Measurements from ENCODE around the gene MPRIP. TPM values are rescaled to one million over a fixed set of nuclear protein-coding genes. Genes with fewer than 3 reads are reported as not detected.
A peak's percentile ranks its signal among the peaks of the same experiment; 100 is the strongest.

The MPRIP gene
- total and polyA plus RNA-seq, 2 of the 13 experiments (the other 11 are each of a cell fraction or from before 2014, with no cell fraction given), result 50.2 to 52.4 TPM

DNA sequence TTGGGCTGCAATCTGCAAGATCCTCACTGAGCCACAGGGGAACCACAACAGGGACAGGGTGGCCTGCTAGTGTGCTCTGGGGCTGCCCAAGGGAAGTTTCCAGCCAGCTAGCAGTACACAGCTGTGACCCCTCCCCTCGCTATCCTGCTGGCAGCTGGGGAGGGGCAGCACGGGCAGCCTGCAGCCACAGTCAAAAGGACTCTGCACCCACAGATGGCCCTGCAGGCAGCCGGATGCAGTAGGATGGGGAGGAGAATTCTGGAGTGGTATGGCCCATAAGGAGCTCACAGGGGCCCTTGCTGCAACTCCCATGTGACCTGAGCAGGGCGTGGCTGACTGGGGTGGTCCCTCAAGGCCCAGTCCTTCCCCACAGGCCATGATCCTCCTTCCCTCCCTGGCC is 89.6 kb downstream of the MPRIP start:
- ChIA-PET POLR2A (no interaction called here), CTCF (ENCODE audit: low intra/inter-chr PET ratio, low total read pairs) (no interaction called here)
- Histone ChIP-seq H3K4me3 (replicated peaks in 1 of 3; ENCODE audit: insufficient read depth in 1 of 3, low read depth in 2 of 3, low read length in 3 of 3) (no peak overlapping the region), H3K27me3 (ENCODE audit: control insufficient read depth in 1 of 2, insufficient read depth in 2 of 2, low read length in 2 of 2) (no peaks in the 10 kb centered on the region), H3K9me3 (ENCODE audit: low read length) (no peaks in the 10 kb centered on the region), H4K20me1 (ENCODE audit: insufficient read depth, low read length) (0 out of 2 replicates have a peak, but pooled peaks cover 4% of the 10 kb centered on the region), H3K4me1 (ENCODE audit: insufficient read depth, low read length) (peaks cover 14% of the 10 kb centered on the region), H3K27ac (ENCODE audit: extremely low read length, insufficient read depth, low read length) (no peak overlapping the region), H3K9ac (ENCODE audit: insufficient read depth, low read depth, low read length) (no peak overlapping the region), H3K36me3 (replicated peaks in 1 of 2; ENCODE audit: control insufficient read depth in 1 of 2, insufficient read depth in 2 of 2, low read length in 2 of 2) (peaks cover 23 to 56% of the 10 kb centered on the region in 2 experiments), H3K4me2 (ENCODE audit: low read depth, low read length) (no peak overlapping the region), H3K79me2 (ENCODE audit: insufficient read depth, low read length) (no peaks in the 10 kb centered on the region), H2AFZ (ENCODE audit: low read length) (no peak overlapping the region)
- peak; percentile 41 for ATAC-seq
- in situ Hi-C loops (cut with HindIII; ENCODE audit: extremely low pct_ligation_motif_present, low pct_unique_long_range_greater_than_20kb) (no loop called here), intact Hi-C loops (cut with micrococcal nuclease; ENCODE audit: unreplicated experiment) (no loop called here)
- no peak for DNase-seq (ENCODE audit: low spot score)
- TF ChIP-seq ZBTB8A (CRISPR knock-in tag; IDR thresholded peaks at IDR 0.05; ENCODE audit: borderline replicate concordance, low read depth) (no peak), ZNF629 (CRISPR knock-in tag; conservative IDR thresholded peaks at IDR 0.05) (no peak), ZNF720 (CRISPR knock-in tag; IDR thresholded peaks at IDR 0.05) (no peak), HNF4G (IDR thresholded peaks at IDR 0.05; ENCODE audit: borderline replicate concordance, low read depth, low read length) (no peak), HNF4G (CRISPR knock-in tag; IDR thresholded peaks at IDR 0.05; ENCODE audit: borderline replicate concordance, low read depth) (no peak), ARNT (IDR thresholded peaks at IDR 0.05) (no peak), ZSCAN12 (CRISPR knock-in tag; IDR thresholded peaks at IDR 0.05) (no peak)
- TF ChIP-seq, protein P1, sequence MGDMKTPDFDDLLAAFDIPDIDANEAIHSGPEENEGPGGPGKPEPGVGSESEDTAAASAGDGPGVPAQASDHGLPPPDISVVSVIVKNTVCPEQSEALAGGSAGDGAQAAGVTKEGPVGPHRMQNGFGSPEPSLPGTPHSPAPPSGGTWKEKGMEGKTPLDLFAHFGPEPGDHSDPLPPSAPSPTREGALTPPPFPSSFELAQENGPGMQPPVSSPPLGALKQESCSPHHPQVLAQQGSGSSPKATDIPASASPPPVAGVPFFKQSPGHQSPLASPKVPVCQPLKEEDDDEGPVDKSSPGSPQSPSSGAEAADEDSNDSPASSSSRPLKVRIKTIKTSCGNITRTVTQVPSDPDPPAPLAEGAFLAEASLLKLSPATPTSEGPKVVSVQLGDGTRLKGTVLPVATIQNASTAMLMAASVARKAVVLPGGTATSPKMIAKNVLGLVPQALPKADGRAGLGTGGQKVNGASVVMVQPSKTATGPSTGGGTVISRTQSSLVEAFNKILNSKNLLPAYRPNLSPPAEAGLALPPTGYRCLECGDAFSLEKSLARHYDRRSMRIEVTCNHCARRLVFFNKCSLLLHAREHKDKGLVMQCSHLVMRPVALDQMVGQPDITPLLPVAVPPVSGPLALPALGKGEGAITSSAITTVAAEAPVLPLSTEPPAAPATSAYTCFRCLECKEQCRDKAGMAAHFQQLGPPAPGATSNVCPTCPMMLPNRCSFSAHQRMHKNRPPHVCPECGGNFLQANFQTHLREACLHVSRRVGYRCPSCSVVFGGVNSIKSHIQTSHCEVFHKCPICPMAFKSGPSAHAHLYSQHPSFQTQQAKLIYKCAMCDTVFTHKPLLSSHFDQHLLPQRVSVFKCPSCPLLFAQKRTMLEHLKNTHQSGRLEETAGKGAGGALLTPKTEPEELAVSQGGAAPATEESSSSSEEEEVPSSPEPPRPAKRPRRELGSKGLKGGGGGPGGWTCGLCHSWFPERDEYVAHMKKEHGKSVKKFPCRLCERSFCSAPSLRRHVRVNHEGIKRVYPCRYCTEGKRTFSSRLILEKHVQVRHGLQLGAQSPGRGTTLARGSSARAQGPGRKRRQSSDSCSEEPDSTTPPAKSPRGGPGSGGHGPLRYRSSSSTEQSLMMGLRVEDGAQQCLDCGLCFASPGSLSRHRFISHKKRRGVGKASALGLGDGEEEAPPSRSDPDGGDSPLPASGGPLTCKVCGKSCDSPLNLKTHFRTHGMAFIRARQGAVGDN (CRISPR knock-in tag; IDR thresholded peaks at IDR 0.05), result peak; percentile 21; the same call in 1 of the 2 replicates
- 100% methylated on average over 1 of the region's 4 CpGs for WGBS (ENCODE audit: low lambda C conversion rate)
- BruUV-seq (replicated peaks), result no TSS peak
- no peak for FAIRE-seq
